Rectal smooth muscle tissue (tissue), 1 donor: ENCODE measurements around the gene RBM20.

Experiments
- H3K27ac ChIP-seq: one replicate; pipeline ENCODE4 v1.7.0; 2013; ENCODE audit warnings: low read depth, low read length, inconsistent platforms
- H3K27me3 ChIP-seq: one replicate; pipeline ENCODE4 v1.7.0; 2013; ENCODE audit warnings: low read length; ENCODE audit not compliant: control insufficient read depth, insufficient read depth
- H3K36me3 ChIP-seq: one replicate; pipeline ENCODE4 v1.7.0; 2013; ENCODE audit warnings: low read length; ENCODE audit not compliant: control insufficient read depth, insufficient read depth
- H3K4me1 ChIP-seq: one replicate; pipeline ENCODE4 v1.7.0; 2013; ENCODE audit warnings: low read length; ENCODE audit not compliant: control insufficient read depth, insufficient read depth
- H3K4me3 ChIP-seq: one replicate; pipeline ENCODE4 v1.7.0; 2013; ENCODE audit warnings: low read length
- H3K9ac ChIP-seq: one replicate; pipeline ENCODE4 v1.7.0; 2013; ENCODE audit warnings: low read length

The RBM20 gene

DNA sequence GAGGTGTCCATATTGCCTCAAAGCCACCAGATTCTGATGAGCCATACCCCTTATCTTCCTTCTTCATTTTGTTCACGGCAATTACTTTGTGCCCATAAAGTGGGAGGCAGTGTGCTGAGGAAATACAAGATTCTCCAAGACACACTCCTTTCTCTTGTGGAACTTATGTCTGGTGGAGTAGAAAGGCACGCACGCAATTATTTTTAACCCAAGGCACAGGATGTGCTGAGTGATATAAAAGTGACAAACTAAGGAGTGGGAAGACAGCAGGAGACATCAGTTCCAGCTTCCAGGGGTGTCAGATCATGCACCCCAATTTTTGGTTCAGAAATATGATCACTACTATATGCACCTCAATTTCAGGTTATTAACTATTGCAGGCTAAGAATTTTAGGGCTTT is 132.9 kb downstream of the RBM20 start:
- Histone ChIP-seq H3K4me3 (no peak overlapping the region), H3K9ac (no peak overlapping the region), H3K4me1 (no peaks in the 10 kb centered on the region), H3K36me3 (no peaks in the 10 kb centered on the region), H3K27me3 (no peaks in the 10 kb centered on the region), H3K27ac (no peak overlapping the region)

- Histone ChIP-seq H3K36me3 (no peaks in the 10 kb centered on the region), H3K27ac (no peak overlapping the region), H3K9ac (no peak overlapping the region), H3K4me3 (no peak overlapping the region), H3K27me3 (no peaks in the 10 kb centered on the region), H3K4me1 (no peaks in the 10 kb centered on the region)
Measured at GRCh38 chr10:110777661-110778060, 133.5 kb downstream of the RBM20 start.

GRCh38 chr10:110778211-110778610 is 134.1 kb downstream of the RBM20 start:
- Histone ChIP-seq H3K27me3 (no peaks in the 10 kb centered on the region), H3K27ac (no peak overlapping the region), H3K4me1 (no peaks in the 10 kb centered on the region), H3K36me3 (no peaks in the 10 kb centered on the region), H3K9ac (no peak overlapping the region), H3K4me3 (no peak overlapping the region)

- H3K36me3 ChIP-seq, result no peaks in the 10 kb centered on the region
Measured at GRCh38 chr10:110779489-110779888, 135.4 kb downstream of the RBM20 start.

GRCh38 chr10:110780704-110781103 is 136.6 kb downstream of the RBM20 start:
- Histone ChIP-seq H3K4me3 (no peak overlapping the region), H3K27ac (no peak overlapping the region), H3K9ac (no peak overlapping the region), H3K4me1 (no peaks in the 10 kb centered on the region), H3K36me3 (no peaks in the 10 kb centered on the region), H3K27me3 (no peaks in the 10 kb centered on the region)

More at GRCh38 chr10:110779489-110779888, 135.4 kb downstream of the RBM20 start:
- H3K27me3 ChIP-seq, result no peaks in the 10 kb centered on the region
- no peaks in the 10 kb centered on the region for H3K4me1 ChIP-seq
- H3K27ac ChIP-seq, result no peak overlapping the region
- no peak overlapping the region for H3K9ac ChIP-seq
- no peak overlapping the region for H3K4me3 ChIP-seq

- Histone ChIP-seq H3K4me1 (no peaks in the 10 kb centered on the region), H3K36me3 (no peaks in the 10 kb centered on the region), H3K27me3 (no peaks in the 10 kb centered on the region), H3K4me3 (no peak overlapping the region), H3K27ac (no peak overlapping the region), H3K9ac (no peak overlapping the region)
Measured at GRCh38 chr10:110781139-110781538, 137.0 kb downstream of the RBM20 start.

DNA sequence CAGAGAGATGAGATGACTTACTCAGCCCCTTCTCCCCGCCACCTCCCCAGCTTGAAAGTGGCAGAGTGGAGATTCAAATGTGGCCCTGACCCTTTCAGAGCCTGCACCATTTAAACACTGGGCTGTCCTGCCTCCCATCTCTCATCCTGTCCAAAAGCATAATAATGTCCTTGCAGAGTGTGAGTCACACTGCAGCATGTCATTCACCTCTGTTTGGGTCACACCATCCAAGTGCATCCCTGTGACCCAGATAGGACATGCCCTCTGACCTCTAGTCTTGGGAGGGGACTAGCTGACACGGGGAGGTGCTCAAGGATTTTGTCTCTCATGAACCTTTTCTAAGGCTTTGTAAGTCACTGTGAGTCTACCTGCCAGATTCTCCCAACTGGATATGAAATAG is 138.5 kb downstream of the RBM20 start:
- H3K27ac ChIP-seq, result no peak overlapping the region
- H3K27me3 ChIP-seq, result no peaks in the 10 kb centered on the region
- no peak overlapping the region for H3K4me3 ChIP-seq
- no peak overlapping the region for H3K9ac ChIP-seq
- no peaks in the 10 kb centered on the region for H3K36me3 ChIP-seq
- no peaks in the 10 kb centered on the region for H3K4me1 ChIP-seq

GRCh38 chr10:110783509-110784107 is 139.5 kb downstream of the RBM20 start:
- no peak overlapping the region for H3K9ac ChIP-seq
- H3K27me3 ChIP-seq, result no peaks in the 10 kb centered on the region
- H3K4me1 ChIP-seq, result no peaks in the 10 kb centered on the region
- peak overlapping the region; percentile 70 for H3K27ac ChIP-seq
- no peaks in the 10 kb centered on the region for H3K36me3 ChIP-seq
- H3K4me3 ChIP-seq, result no peak overlapping the region

- no peak overlapping the region for H3K9ac ChIP-seq
- H3K27ac ChIP-seq, result peak overlapping the region; percentile 70
- H3K4me1 ChIP-seq, result no peaks in the 10 kb centered on the region
- no peak overlapping the region for H3K4me3 ChIP-seq
- no peaks in the 10 kb centered on the region for H3K36me3 ChIP-seq
- no peaks in the 10 kb centered on the region for H3K27me3 ChIP-seq
Measured at GRCh38 chr10:110784198-110784597, 140.1 kb downstream of the RBM20 start.

GRCh38 chr10:110786172-110786571 is 142.0 kb downstream of the RBM20 start:
- H3K4me3 ChIP-seq, result no peak overlapping the region
- H3K27ac ChIP-seq, result peak overlapping the region; percentile 40
- peaks cover 6% of the 10 kb centered on the region for H3K4me1 ChIP-seq
- no peak overlapping the region for H3K9ac ChIP-seq
- H3K27me3 ChIP-seq, result no peaks in the 10 kb centered on the region
- H3K36me3 ChIP-seq, result no peaks in the 10 kb centered on the region

- Histone ChIP-seq H3K9ac (no peak overlapping the region), H3K4me1 (peaks cover 30% of the 10 kb centered on the region), H3K36me3 (no peaks in the 10 kb centered on the region), H3K27ac (no peak overlapping the region), H3K27me3 (no peaks in the 10 kb centered on the region), H3K4me3 (no peak overlapping the region)
Measured at GRCh38 chr10:110788620-110789385, 144.7 kb downstream of the RBM20 start.

DNA sequence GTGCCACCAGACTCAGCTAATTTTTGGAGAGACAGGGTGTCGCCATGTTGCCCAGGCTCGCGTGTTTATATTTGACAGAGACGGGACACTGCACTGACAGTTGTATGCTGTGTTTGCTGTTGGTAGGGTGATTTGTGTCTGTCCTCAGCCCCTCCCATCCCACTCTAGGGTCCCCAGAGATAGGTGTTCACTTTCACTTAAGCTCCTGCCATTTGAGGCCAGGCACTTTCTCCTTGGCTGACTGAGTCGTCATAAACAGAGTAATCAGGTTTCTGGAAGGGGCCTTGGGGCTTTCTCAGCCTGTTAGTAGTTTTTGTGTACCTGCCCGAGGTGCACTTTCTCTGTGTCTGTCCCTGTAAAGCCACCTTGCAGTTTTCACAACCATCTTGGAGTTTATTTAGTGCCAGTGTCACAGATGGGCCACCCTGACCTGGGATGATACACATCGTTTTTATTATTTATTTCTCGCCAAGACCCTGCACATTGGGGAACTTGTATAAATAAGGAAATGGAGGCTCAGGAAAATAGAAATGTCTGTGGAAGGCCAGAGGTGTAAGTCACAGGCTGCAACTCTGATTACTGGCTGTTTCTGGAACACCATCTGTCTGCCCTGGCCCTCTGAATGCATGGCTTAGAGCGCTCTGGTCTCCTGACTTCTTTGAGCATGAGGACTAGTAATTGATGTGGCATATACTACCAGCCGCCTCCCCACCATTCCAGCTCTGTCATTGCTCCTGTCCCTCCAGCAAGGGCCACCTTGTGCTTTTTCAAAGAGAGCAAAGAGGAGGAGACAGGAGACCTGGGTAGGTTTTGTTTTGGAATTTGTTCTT is 145.7 kb downstream of the RBM20 start:
- H3K4me1 ChIP-seq, result peaks cover 39% of the 10 kb centered on the region
- no peak overlapping the region for H3K9ac ChIP-seq
- H3K4me3 ChIP-seq, result no peak overlapping the region
- H3K27me3 ChIP-seq, result no peaks in the 10 kb centered on the region
- H3K36me3 ChIP-seq, result no peaks in the 10 kb centered on the region
- H3K27ac ChIP-seq, result peak overlapping the region; percentile 80
